GM18526 (cell line): ENCODE data around the gene ITGA7.

ENCODE experiments used
- POLR2A ChIP-seq: IDR thresholded peaks from 3 replicates; pipeline ENCODE4 v1.6.1; 2011; ENCODE audit not compliant: insufficient read length; ENCODE audit errors: extremely low read depth

ITGA7 gene

GRCh38 chr12:55686366-55687010 lies 21.2 kb downstream of the ITGA7 start:
- TF ChIP-seq POLR2A = no peak

GRCh38 chr12:55685671-55686070 lies 22.0 kb downstream of the ITGA7 start:
- no peak for TF ChIP-seq POLR2A

- no peak for TF ChIP-seq POLR2A
Measured at GRCh38 chr12:55684761-55685370, 22.8 kb downstream of the ITGA7 start.

GRCh38 chr12:55683676-55684075 lies 24.0 kb downstream of the ITGA7 start:
- no peak for TF ChIP-seq POLR2A

- no peak for TF ChIP-seq POLR2A
Measured at GRCh38 chr12:55682087-55682796, 25.5 kb downstream of the ITGA7 start.

GRCh38 chr12:55681142-55682077 lies 26.3 kb downstream of the ITGA7 start:
- TF ChIP-seq POLR2A = no peak

GRCh38 chr12:55679691-55680090 lies 28.0 kb downstream of the ITGA7 start:
- TF ChIP-seq POLR2A = no peak

GRCh38 chr12:55676707-55677106 lies 31.0 kb downstream of the ITGA7 start:
- no peak for TF ChIP-seq POLR2A

- TF ChIP-seq POLR2A = no peak
Measured at GRCh38 chr12:55675666-55676065, 32.0 kb downstream of the ITGA7 start.

- TF ChIP-seq POLR2A = no peak
Measured at GRCh38 chr12:55673638-55674037, 34.1 kb downstream of the ITGA7 start.

GRCh38 chr12:55671746-55672145 lies 36.0 kb downstream of the ITGA7 start:
- no peak for TF ChIP-seq POLR2A

- no peak for TF ChIP-seq POLR2A
Measured at GRCh38 chr12:55670276-55670675, 37.4 kb downstream of the ITGA7 start.

- TF ChIP-seq POLR2A = no peak
Measured at GRCh38 chr12:55666508-55666907, 41.2 kb downstream of the ITGA7 start.

GRCh38 chr12:55664826-55665225 lies 42.9 kb downstream of the ITGA7 start:
- no peak for TF ChIP-seq POLR2A

GRCh38 chr12:55663391-55663790 lies 44.3 kb downstream of the ITGA7 start:
- no peak for TF ChIP-seq POLR2A
